ENCODE measurements around the gene DHRSX.
A peak's percentile ranks its signal among the peaks of the same experiment; 100 is the strongest.
"Not testable (repeated sequence)": the region's sequence is repeated elsewhere in the genome, so short reads cannot be mapped to it uniquely, and the experiment has no call there.

Gene DHRSX

DNA sequence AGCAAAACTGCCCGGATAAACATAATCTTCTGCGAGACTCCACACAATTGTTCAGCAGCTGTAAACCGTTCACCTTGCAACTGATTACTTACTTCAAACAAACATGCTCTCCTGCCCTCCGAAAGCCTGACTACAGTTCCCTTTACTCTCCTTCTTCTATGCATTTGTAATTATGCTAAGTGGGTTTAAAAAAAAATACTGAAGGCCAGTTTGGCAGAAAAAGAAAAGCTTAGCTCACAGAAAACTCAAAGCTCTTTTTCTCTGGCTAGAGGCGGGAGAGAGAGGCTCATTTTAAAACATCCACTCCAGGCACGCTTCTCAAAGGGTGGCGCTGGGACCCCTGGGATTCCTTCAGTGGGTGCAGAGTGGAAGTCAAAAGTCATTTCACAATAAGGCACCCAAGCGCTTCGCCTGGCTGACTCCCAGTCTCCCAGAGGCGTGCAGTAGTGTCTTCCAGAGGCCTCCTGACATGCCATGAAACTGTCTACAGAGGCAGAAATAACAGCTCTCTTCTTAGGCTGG, 1.9 kb downstream of the DHRSX start:
- FAIRE-seq: peak; percentile 63
- DNase-seq (ENCODE audit: low spot score): peak; percentile 53

DNA sequence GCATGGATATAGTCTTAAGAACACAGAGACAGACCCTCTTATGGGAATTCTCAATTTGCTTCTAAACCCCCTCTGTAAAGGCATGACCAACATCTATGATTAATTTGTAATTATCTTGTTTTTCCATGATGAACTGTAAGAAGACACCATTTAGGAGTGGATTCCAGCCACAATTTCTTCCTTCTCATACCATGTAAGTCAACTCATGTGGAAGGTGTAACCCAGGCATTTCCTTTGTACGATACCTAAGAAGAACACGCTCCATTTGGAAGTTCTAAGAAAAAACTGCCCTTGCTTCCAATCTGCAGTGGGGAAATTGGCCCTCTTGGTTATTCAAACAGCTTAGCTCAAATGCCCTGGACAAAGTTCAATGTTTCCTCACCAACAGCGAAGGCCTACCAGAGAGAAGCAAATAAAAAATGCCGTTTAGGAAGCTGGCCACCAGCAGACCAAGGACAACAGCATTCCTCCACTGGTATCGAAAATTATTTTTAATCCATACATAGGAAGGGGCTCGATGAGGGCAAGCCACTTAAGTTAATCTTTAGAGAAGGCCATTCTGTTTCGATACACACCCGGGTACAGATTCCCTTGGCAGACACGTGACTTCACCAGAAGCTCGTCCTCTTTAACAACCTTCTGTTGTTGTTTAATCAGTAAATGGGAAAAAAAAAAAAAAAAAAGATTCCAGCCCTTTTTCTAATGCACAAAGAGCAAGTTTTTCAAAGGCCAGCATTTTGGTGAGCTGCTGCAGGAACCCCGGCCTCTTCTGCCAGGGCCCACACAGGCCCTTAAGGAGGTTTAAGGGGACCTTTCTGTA, 2.6 kb downstream of the DHRSX start:
- FAIRE-seq (no peak), DNase-seq (ENCODE audit: low spot score) (no peak)

DNA sequence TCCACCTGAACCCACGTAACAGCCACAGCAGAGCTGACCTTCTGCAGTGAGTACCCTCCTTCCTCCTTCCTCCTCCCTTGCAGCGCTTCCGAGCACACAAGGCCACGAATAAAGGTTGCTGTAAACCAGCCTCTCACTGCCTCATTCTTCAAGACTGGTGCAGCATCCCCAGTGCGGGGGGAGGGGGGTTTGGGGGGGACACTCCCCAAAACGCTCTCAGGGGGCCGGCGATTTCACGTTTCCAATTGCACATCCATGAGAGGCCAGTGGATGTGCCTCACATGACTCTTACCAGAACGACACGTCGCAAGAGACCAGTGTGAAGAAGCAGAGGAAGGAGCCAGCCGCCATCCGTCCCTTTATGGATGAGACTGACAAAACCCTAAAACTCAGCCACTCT, 5.2 kb downstream of the DHRSX start:
- no peak for FAIRE-seq
- no peak for DNase-seq (ENCODE audit: low spot score)

DNA sequence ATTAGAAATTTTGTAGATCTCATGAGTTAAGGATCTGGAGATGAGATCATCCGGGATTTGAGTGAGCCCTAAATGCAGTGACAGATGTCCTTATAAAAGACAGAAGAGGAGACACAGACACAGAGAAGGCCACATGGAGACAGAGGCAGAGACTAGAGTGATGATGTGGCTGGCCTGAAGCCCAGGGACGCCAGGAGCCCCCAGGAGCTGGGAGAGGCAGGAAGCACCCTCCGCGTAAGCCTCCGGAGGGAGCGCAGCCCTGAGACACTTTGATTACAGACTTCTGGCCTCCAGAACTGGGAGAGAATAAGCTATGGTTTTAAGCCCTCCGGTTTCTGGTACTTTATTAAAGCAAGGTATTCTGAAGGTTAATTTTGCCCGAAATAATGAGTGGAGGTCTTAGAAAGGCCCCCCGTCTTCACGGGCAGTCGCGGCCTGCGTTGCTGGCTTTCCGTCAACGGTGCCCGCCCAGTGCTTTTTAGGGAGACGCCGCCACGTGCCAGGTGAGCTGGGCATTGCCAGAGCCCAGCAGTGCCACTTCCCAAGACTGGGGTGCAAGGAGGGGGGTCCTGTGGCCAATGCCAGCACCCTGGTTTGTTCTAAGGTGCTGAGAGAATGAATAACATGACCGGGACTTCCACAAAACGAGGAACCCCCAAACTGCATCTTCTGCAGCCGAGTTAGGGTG, 8.1 kb downstream of the DHRSX start:
- no peak for DNase-seq (ENCODE audit: low spot score)
- FAIRE-seq: no peak

DNA sequence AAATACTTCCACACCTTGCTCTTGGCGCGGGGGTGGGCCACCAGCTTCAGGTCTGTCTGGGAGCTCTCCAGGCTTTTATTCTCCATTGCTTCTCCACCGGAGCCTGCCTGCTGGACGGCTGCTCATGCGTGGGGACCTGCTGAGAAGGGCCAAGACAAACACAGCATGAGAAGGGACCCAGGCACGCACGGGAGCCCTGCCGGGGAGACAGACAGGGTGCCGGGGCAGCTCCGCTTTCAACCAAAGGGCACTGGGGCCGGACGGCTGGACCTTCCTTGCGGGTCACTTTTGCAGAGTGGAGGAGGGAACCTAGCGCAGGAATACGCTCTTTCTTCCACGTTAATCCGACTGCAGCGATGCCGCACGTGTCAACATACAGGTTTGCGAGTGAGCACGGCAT, 10.1 kb downstream of the DHRSX start:
- no peak for FAIRE-seq
- DNase-seq (ENCODE audit: low spot score): no peak

DNA sequence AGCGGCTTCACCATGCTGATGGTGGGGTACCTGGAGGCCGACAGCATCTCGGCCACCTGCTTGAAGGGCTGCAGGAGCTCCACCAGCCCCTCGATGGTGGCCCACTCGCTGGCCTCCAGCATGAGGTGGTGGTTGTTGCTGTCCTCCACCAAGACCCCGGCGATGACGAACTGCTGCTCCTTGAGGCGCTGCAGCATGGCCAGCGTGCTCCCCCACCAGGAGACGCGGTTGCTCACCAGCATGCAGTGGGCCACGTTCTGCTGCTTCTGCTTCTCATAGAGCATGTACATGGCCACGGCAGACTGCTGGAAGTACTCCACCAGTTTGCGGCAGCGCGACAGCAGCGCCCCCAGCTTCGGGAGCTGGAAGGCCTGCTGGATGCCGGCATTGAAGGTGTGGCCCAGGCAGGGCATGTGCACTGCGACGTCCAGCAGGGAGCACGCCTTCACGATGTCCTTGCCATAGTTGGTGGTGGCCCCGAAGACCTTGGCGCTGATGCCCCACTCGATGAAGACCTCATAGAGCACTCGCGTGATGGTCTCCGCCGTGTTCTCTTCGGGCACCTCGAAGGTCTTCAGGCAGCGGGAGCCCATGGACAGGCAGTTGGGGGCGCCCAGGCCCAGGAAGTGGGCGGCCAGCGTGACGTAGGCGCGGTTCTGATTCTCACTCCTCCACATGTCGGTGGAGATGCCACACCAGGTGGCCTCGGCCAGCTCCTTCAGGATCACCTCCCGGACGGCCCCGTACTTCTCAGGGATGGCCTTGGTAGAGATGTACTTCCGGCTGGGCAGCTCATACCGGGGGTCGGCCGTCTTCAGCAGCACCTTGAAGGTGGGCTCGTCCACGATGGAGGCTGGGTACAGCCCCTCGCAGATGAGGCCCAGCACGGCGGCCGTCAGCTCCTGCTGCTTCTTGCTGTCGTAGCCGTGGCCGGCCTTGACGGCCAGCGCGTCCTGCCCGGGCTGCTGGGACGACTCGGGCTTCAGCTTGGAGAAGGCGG, 11.0 kb downstream of the DHRSX start:
- FAIRE-seq: no peak
- DNase-seq (ENCODE audit: low spot score): no peak

DNA sequence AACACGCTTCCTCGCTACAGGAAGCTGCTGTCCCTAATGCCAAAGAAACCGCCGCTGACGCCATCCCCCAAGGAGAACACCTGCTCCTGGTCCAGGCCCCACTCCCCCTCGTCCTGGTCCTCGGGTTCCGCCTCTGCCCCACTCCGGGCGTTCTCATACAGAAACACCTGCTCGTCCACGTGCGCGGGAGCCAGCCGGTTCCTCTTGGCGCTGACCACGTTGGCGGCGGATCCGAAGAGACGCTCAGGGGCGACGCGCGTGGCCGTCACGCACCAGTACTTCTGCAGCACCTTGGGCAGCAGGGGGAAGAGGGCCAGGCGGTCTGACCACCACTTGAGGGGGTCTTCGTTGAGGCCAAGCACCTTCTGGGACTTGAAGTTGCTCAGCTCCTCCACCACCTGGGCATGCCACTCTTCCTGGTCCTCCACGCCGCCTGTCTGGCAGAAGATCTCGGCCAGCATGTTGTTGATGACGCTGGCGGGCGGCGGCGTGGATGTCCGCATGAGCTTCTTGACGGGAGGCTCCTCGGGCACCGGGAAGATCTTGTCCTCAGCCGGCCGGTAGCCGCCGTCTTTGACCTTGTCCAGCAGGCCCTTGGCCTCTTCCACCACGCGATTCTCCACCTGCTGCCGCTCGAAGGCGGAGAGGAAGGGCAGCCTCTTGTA, 12.0 kb downstream of the DHRSX start:
- FAIRE-seq: no peak
- DNase-seq (ENCODE audit: low spot score): no peak

DNA sequence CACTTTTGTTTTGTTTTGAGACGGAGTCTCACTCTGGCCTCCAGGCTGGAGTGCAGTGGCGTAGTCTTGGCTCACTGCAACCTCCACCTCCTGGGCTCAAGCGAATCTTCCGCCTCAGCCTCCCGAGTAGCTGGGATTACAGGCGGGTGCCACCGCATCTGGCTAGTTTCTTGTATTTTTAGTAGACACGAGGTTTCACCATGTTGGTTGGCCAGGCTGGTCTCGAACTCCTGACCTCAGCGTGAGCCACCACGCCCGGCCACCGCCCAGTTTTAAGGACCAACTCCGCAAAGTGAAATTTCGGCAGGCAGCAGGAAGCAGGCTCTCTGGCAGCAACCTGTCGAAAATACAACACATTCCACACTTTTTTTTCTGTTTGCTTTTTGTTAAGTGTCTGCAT, 13.4 kb downstream of the DHRSX start:
- FAIRE-seq (no peak), DNase-seq (ENCODE audit: low spot score) (no peak)

DNA sequence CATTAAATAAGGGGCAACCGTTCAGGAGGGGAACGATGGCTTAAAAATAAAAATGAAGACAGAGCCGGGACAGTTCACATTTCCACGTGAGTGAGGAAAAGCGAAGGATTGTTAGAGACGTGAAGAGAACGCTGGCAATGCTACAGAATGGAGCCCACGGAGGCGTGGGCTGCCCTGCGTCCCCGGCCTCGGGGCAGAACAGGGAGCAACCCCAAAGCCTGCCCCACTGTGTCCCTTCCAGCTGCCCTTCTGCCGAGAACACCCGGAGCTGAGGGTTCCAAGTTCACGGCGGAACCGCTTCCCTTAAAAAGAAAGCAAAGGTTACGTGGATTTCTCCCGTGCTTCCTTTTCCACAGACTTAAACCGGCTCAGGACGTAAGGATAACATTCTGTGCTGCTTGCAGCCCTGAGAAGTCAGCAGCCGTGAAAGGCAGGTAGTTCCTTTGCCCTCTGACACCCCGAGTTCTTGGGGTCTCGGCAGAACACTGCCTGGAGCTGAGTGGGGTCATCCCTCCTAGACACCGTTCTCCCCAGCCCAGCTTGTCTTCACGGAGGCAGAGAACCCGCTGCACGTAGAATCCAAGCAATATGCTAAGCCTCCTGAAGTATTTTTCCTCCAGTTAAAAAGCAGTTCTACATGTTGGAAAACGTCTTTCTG, 14.2 kb downstream of the DHRSX start:
- DNase-seq (ENCODE audit: low spot score) (no peak), FAIRE-seq (no peak)

DNA sequence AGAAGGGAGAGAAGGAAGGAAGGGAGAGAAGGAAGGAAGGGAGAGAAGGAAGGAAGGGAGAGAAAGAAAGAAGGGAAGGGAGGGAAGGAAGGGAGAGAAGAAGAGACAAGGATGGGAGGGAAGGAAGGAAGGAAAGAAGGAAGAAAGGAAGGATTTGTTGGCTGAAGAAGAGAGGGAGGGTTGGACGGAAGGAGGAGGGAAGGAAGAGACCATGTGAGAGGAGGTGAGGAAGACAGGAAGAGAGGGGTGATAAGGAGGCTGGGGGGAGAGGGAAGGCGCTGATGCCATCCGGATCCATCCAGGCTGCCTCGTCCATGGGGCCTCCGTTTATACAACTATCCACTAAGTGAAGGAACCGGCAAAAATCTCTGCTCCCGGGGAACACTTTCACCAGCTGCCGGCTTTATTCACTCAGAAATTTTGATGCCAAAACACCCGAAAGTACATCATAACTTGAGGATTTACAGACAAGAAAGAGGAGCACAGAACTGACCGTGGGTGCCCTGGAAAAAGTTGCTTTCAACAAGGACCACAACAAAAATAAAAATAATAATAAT, 14.9 kb downstream of the DHRSX start:
- DNase-seq (ENCODE audit: low spot score) (no peak), FAIRE-seq (no peak)

DNA sequence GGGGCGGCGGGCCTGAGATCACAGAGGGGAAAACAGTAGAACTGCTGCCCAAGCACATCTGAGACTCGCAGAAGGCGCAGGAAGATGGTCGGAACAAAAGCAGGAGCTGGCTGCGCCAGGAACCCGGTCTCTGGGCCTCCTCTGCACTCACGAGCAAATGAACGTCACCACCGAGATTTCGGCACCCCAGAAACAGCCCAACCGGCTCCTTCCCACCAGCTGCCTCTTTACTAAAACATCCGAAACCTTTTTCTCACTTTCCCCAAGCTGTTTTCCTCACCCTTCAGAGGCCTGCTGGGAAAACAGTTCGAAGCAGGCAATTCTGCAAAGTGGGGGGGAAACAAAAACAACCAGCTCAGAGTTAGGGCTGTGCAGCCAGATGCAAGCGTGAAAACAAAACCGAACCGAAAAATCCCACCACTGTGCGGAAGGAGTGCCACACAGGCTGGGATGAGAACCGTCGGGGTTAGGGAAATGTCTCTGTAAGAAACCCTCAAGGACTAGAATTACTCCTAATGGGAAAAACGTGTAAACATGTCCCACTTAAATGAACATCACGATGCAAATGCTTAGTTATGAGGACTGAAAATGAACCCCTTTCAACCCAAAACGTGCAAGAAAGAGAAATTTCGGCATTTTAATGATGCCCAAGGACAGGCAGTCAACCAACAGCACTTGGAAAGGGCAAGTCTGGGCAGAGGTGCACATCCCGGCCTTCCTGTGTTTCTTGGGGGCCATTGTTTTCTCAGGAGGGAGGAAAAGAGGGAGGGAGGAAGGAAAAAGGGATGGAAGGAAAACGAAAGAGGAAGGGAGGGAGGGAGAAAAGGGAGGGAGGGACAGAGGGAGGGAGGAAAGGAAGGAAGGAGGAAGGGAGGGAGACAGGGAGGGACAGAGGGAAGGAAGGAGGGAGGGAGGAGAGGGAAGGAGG, 15.8 kb downstream of the DHRSX start:
- FAIRE-seq: no peak
- DNase-seq (ENCODE audit: low spot score): no peak

DNA sequence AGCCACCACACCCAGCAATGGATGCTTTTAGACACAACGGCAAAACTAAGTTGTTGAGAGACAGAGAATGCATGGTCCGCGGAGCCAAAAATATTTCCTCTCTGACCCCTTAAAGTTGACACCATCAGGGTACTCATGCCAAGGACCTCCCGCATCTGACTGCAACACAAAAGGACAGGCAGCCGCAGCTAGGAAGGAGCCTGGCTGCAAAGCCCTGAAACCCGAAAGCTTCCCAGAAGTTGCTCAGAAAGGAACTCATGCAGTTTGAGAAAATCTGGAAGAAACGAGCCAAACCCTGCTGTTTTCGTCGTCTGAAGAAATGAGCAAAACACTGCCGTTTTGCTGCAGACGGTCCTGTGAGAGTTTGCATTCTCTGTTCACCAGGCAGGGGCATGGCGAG, 16.5 kb downstream of the DHRSX start:
- no peak for DNase-seq (ENCODE audit: low spot score)
- FAIRE-seq: no peak

DNA sequence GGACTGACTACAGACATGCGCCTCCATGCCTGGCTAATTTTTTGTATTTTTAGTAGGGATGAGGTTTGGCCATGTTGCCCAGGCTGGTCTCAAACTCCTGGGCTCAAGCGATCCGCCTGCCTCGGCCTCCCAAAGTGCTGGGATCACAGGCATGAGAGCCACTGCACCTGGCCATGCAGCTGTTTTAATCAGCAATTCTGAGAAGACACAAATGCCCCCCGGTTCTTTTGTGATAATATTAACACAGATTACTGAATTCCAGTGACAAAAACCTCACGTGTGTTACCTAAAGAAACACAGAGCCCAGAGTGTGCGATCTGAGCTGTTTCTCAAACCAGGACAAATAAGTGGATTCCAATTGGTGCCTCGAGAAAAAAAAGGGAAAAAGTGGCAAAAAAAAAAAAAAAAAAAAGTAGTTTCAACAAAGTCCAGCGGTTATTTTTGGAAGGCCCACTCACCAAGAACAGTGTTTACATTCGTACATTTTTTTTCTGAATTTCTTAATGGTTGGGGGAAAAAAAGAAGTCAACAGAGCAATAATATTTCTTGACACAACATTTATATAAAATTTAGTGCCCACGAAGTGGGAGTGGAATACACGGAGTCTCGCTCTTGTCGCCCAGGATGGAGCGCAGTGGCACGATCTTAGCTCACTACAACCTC, 17.2 kb downstream of the DHRSX start:
- no peak for DNase-seq (ENCODE audit: low spot score)
- no peak for FAIRE-seq

DNA sequence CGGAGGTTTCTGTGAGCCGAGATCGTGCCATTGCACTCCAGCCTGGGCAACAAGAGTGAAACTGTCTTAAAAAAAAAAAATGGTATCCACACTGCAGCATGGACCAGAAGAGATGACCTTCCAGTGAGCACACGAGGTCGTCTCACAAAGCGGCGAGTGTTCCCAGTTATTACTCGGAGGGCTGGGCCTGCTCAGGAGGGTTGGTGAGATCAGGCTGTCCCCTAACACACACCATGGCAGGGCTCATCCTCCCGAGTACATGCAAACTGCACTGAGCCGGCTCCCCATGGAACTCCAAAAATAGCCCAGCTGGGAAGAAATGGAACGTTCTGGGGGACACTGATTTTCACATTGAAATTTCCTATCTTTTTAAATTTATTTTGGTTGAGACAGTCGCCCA, 19.2 kb downstream of the DHRSX start:
- not testable (repeated sequence) for FAIRE-seq; DNase-seq (ENCODE audit: low spot score)

DNA sequence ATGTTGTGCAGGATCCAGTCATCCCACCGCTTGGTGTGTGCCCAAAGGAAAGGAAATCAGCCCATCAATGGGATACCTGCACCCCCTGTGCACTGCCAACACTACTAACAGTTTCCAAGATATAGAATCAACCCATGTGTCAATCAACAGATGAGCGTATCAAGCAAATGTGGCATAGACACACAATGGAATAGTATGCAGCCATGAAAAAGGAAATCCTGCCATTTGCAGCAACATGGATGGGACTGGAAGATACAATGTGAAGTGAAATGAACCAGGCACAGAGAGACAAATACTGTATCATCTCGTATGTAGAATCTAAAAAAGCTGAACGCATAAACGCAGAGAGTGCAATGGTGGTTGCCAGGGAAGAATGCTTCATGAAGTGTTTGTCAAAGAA, 20.8 kb downstream of the DHRSX start:
- not testable (repeated sequence) for DNase-seq (ENCODE audit: low spot score); FAIRE-seq

DNA sequence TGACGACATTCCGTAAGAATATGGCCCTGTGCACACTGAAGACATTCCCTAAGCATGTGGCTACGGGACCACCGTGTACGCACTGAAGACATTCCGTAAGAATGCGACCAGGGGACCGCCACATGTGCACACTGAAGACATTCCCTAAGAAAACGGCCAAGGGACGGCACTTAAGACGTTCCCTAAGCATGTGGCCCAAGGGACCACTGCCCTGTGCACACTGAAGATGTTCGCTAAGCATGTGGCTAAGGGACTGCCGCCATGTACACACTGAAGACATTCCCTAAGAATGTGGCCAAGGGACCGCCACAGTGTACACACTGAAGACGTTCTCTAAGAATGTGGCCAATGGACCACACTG, 21.4 kb downstream of the DHRSX start:
- DNase-seq (ENCODE audit: low spot score): no peak
- FAIRE-seq: no peak

DNA sequence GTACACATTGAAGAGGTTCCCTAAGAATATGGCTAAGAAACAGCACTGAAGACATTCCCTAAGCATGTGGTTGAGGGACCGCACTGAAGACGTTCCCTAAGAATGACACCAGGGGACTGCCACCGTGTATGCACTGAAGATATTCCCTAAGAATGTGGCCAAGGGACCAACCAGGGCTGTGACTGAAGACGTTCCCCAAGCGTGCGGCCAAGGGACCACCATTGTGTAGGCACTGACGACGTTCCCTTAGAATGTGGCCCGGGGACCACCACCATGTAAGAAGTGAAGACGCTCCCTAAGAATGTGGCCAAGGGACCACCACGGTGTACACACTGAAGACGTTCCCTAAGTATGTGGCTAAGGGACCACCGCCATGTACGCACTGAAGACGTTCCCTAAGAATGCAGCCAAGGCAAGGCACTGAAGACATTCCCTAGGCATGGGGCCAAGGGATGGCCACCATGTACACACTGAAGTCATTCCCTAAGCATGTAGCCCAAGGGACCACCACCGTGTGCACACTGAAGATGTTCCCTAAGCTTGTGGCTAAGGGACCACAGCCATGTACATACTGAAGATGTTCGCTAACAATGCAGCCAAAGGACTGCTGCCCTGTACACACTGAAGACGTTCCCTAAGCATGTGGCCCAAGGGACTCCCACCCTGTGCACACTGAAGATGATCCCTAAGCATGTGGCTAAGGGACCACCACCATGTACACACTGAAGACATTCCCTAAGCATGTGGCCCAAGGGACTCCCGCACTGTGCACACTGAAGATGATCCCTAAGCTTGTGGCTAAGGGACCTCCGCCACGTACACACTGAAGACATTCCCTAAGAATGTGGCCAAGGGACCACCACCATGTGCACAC, 22.0 kb downstream of the DHRSX start:
- DNase-seq (ENCODE audit: low spot score): no peak

DNA sequence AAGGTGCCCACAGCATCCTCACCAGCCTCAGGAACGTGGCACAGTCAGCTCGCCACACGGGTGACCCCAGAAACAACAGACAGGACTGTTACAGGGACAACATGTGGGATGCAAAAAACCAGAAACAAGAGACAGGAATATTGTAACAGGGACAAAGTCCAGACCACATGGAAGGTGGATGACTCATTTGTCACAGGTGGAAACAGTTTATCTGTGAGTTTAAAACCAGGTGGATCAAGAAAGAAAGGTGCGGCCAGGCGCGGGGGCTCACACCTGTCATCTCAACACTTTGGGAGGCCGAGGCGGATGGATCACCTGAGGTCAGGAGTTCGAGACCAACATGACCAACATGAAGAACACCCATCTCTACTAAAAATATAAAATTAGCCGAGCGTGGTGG, 23.5 kb downstream of the DHRSX start:
- not testable (repeated sequence) for FAIRE-seq

More for the DNA sequence above, 22.0 kb downstream of the DHRSX start:
- no peak for FAIRE-seq

More for the DNA sequence above, 23.5 kb downstream of the DHRSX start:
- DNase-seq (ENCODE audit: low spot score): not testable (repeated sequence)

Data from RCC 7860 (cell line).